HepG2 (cell line): ENCODE measurements around the gene PLEKHA3. TPM values are rescaled to one million over a fixed set of nuclear protein-coding genes. Genes with fewer than 3 reads are reported as not detected.
A peak's percentile ranks its signal among the peaks of the same experiment; 100 is the strongest.

Experiments
- ATAC-seq: fragments of 200-7000 bp; cut with Tn5 transposase; 3 replicates; pipeline ENCODE4 v1.9.1; 2020; ENCODE audit warnings: mild to moderate bottlenecking, moderate library complexity
- BruUV-seq: library from RNA; stranded (reverse); fragments of 400-500 nt; replicated peaks from 2 replicates; lab custom pipeline; 2021; lab: Mats Ljungman, UMichigan
- CTCF ChIA-PET: fragments of 300-600 bp; formaldehyde crosslinking; extraction: SDS; loops from one replicate; lab custom pipeline; 2021; ENCODE audit warnings: low total read pairs, inconsistent platforms, low intra/inter-chr PET ratio; lab: Yijun Ruan, JAX
- POLR2A ChIA-PET: fragments of 350-600 bp; sonication (Branson Sonifier 250); formaldehyde crosslinking; loops from one replicate; lab custom pipeline; 2020; ENCODE audit warnings: antibody characterized with exemption, inconsistent platforms; lab: Yijun Ruan, JAX
- DNase-seq: peaks from one replicate; pipeline ENCODE4 v3.0.0-alpha.2; 2015; ENCODE audit warnings: low spot score
- FAIRE-seq: peaks from 3 replicates; lab custom pipeline; 2011; peaks lifted over from hg19 to GRCh38; lab: Jason Lieb, UNC
- H2AFZ ChIP-seq: one replicate; pipeline ENCODE4 v1.6.1; 2011; ENCODE audit warnings: low read length, inconsistent platforms
- H3K27ac ChIP-seq: fragments of 300-600 bp; 3 replicates; pipeline ENCODE4 v1.8.0; 2011; ENCODE audit warnings: mixed run types, mild to moderate bottlenecking, mixed read lengths, low read length, inconsistent platforms; ENCODE audit not compliant: insufficient read depth; ENCODE audit errors: extremely low read length
- H3K27me3 ChIP-seq, 2 experiments: fragments of 200-600 bp in 1 of 2; 2 replicates in 1 of 2; 3 replicates in 1 of 2; pipeline versions ENCODE4 v1.6.0 to v1.8.0; 2011; ENCODE audit warnings: low read length in 2 of 2, mild to moderate bottlenecking in 2 of 2, moderate library complexity in 2 of 2, inconsistent platforms in 1 of 2; ENCODE audit not compliant: insufficient read depth in 2 of 2, control insufficient read depth in 1 of 2
- H3K36me3 ChIP-seq, 2 experiments: fragments of 200-600 bp in 1 of 2; replicated peaks in 1 of 2; 2 replicates in 1 of 2; 3 replicates in 1 of 2; pipeline versions ENCODE4 v1.5.1 to v1.8.0; 2011; ENCODE audit warnings: low read length in 2 of 2, inconsistent platforms in 1 of 2; ENCODE audit not compliant: insufficient read depth in 2 of 2, control insufficient read depth in 1 of 2
- H3K4me1 ChIP-seq: 2 replicates; pipeline ENCODE4 v1.5.1; 2012; ENCODE audit warnings: low read length, inconsistent platforms; ENCODE audit not compliant: insufficient read depth
- H3K4me2 ChIP-seq: 2 replicates; pipeline ENCODE4 v1.6.0; 2011; ENCODE audit warnings: low read depth, low read length, inconsistent platforms
- H3K4me3 ChIP-seq, 3 experiments: fragments of 200-600 bp in 1 of 3; sonication (generic), shearing (Covaris generic) in 1 of 3; replicated peaks in 1 of 3; 2 replicates each; pipeline ENCODE4 v1.5.1; 2011 to 2016; ENCODE audit warnings: low read length in 3 of 3, inconsistent platforms in 2 of 3, low read depth in 2 of 3, mild to moderate bottlenecking in 2 of 3, control low read depth in 1 of 3, mixed read lengths in 1 of 3; ENCODE audit not compliant: insufficient read depth in 1 of 3
- H3K79me2 ChIP-seq: one replicate; pipeline ENCODE4 v1.6.1; 2011; ENCODE audit warnings: low read length, inconsistent platforms; ENCODE audit not compliant: insufficient read depth
- H3K9ac ChIP-seq: 2 replicates; pipeline ENCODE4 v1.6.0; 2011; ENCODE audit warnings: mild to moderate bottlenecking, low read depth, low read length, inconsistent platforms; ENCODE audit not compliant: insufficient read depth
- H3K9me3 ChIP-seq: 2 replicates; pipeline ENCODE4 v1.5.1; 2012; ENCODE audit warnings: mild to moderate bottlenecking, low read length
- H4K20me1 ChIP-seq: 2 replicates; pipeline ENCODE4 v1.6.0; 2011; ENCODE audit warnings: inconsistent platforms, mild to moderate bottlenecking, low read length, moderate library complexity; ENCODE audit not compliant: insufficient read depth
- CBFB ChIP-seq: sonication (generic); formaldehyde crosslinking; IDR thresholded peaks from 2 replicates; pipeline ENCODE4 v1.4.0; 2020; ENCODE audit warnings: missing genetic modification reagents
- GLI4 ChIP-seq: sonication (generic); formaldehyde crosslinking; IDR thresholded peaks from 2 replicates; pipeline ENCODE4 v1.5.1; 2020; ENCODE audit warnings: missing genetic modification reagents, mild to moderate bottlenecking, moderate library complexity, borderline replicate concordance
- HOXA3 ChIP-seq: sonication (generic); formaldehyde crosslinking; IDR thresholded peaks from 2 replicates; pipeline ENCODE4 v1.5.0; 2020; ENCODE audit warnings: missing genetic modification reagents
- KDM1A ChIP-seq: IDR thresholded peaks from 2 replicates; pipeline ENCODE4 v1.6.1; 2016; ENCODE audit warnings: missing compliant biosample characterization
- MAZ ChIP-seq, 2 experiments: sonication (generic) in 1 of 2; formaldehyde crosslinking in 1 of 2; IDR thresholded peaks; 2 replicates each; pipeline versions ENCODE4 v1.5.0 to v1.6.1; 2012 to 2020; ENCODE audit warnings: low read depth in 2 of 2, mild to moderate bottlenecking in 2 of 2, borderline replicate concordance in 1 of 2, improper control_type of control experiment in 1 of 2, low read length in 1 of 2, missing genetic modification reagents in 1 of 2, moderate library complexity in 1 of 2
- PBX3 ChIP-seq: sonication (generic); formaldehyde crosslinking; IDR thresholded peaks from 2 replicates; pipeline ENCODE4 v1.8.1; 2023; ENCODE audit warnings: missing genetic modification reagents, inconsistent platforms, borderline replicate concordance
- RARA ChIP-seq: IDR thresholded peaks from 2 replicates; pipeline ENCODE4 v1.6.1; 2016; ENCODE audit warnings: missing genetic modification reagents, missing compliant biosample characterization
- ZFP36 ChIP-seq: fragments of 150-350 bp; IDR thresholded peaks from 2 replicates; pipeline ENCODE4 v1.6.1; 2018; ENCODE audit warnings: borderline replicate concordance, low read length, low read depth; ENCODE audit not compliant: partially characterized antibody
- ZMYM2 ChIP-seq: sonication (generic); formaldehyde crosslinking; IDR thresholded peaks from 2 replicates; pipeline ENCODE4 v1.8.0; 2022; ENCODE audit warnings: mild to moderate bottlenecking, missing genetic modification reagents
- ZNF121 ChIP-seq: sonication (generic); formaldehyde crosslinking; IDR thresholded peaks from 2 replicates; pipeline ENCODE4 v1.5.0; 2020; ENCODE audit warnings: mild to moderate bottlenecking, missing genetic modification reagents
- ZNF282 ChIP-seq: fragments of 450-650 bp; IDR thresholded peaks from 2 replicates; pipeline ENCODE4 v1.6.1; 2018; ENCODE audit not compliant: partially characterized antibody
- ZNF432 ChIP-seq: sonication (generic); formaldehyde crosslinking; IDR thresholded peaks from 2 replicates; pipeline ENCODE4 v1.5.0; 2020; ENCODE audit warnings: missing genetic modification reagents, mild to moderate bottlenecking, borderline replicate concordance
- WGBS: methylation state at CpG from one replicate; pipeline ENCODE4 v1.1.6; 2017; ENCODE audit warnings: low lambda C conversion rate; 5-methylcytosine and 5-hydroxymethylcytosine counted together
- in situ Hi-C: cut with HindIII; loops from 2 replicates; pipeline ENCODE4 v1.10.0; 2017; ENCODE audit warnings: low pct_unique_long_range_greater_than_20kb; ENCODE audit not compliant: extremely low pct_ligation_motif_present
- intact Hi-C: fragments of 100-400 bp; cut with micrococcal nuclease; formaldehyde crosslinking; loops from one replicate; pipeline ENCODE4 v1.10.0; 2022; ENCODE audit not compliant: unreplicated experiment
- polyA plus RNA-seq, 8 experiments: library from polyadenylated mRNA; depleted of rRNA in 3 of 8; stranded (reverse) in 7 of 8; unstranded in 1 of 8; fragments of >200 nt; fragmentation: Illumina TruSeq in 4 of 8; extraction: Trizol in 4 of 8; gene quantifications; 2 replicates each; pipeline versions ENCODE4 v1.2.1 to v1.2.3, GENCODE V29; 2011 to 2016; ENCODE audit warnings: low read depth in 4 of 8, missing spikeins in 1 of 8, mixed read lengths in 1 of 8; ENCODE audit not compliant: insufficient read depth in 1 of 8
- total RNA-seq, 5 experiments: library from RNA; depleted of rRNA; stranded (reverse); fragments of >200 nt; fragmentation: Illumina TruSeq; extraction: Trizol; gene quantifications; 2 replicates each; pipeline ENCODE4 v1.2.3, GENCODE V29; 2016; ENCODE audit warnings: low read depth in 1 of 5
- TF ChIP-seq, protein P1 (sequence below): sonication (generic); formaldehyde crosslinking; IDR thresholded peaks from 2 replicates; pipeline ENCODE4 v1.9.0; 2022; ENCODE audit warnings: missing genetic modification reagents, mild to moderate bottlenecking, borderline replicate concordance
- TF ChIP-seq, protein P2 (sequence below): sonication (generic); formaldehyde crosslinking; IDR thresholded peaks from 2 replicates; pipeline ENCODE4 v1.9.0; 2022; ENCODE audit warnings: low read depth, missing genetic modification reagents

Gene PLEKHA3
- total and polyA plus RNA-seq, 2 of the 13 experiments (the other 11 are each of a cell fraction or from before 2014, with no cell fraction given), result 11.7 to 23.1 TPM

DNA sequence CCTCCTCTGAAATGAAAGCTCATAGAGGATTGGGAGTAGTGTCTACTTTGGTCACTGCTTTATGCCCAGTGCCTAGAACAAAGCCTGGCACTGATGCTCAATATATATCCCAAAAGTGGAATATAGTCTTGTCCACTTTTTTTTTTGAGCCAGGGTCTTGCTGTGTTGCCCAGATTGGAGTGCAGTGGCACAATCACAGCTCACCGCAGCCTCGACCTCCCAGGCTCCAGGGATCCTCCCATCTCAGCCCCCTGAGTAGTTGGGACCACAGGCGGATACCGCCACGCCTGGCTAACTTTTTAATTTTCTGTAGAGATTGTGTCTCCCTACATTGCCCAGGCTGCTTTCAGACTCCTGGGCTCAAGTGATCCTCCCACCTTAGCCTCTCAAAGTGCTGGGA lies 5.7 kb upstream of the PLEKHA3 start:
- no peaks in the 10 kb centered on the region for H3K36me3 ChIP-seq
- H3K79me2 ChIP-seq, result peaks cover 21% of the 10 kb centered on the region
- H2AFZ ChIP-seq, result no peak overlapping the region
- ATAC-seq (no peak), FAIRE-seq (no peak), DNase-seq (no peak)
- POLR2A ChIA-PET, result interaction anchor here (4.2 kb wide), 1 partner anchor 24 kb away, joined by 26 read pairs; the partner anchor contains the start of genes PJVK and PRKRA
- BruUV-seq, result no TSS peak
- H3K9me3 ChIP-seq, result no peaks in the 10 kb centered on the region
- no peak overlapping the region for H3K27ac ChIP-seq
- 100% methylated on average over 5 of the region's 5 CpGs for WGBS
- in situ Hi-C loops, result no loop called here
- no peak overlapping the region for H3K4me2 ChIP-seq
- peaks cover 28% of the 10 kb centered on the region for H3K4me1 ChIP-seq
- no peaks in the 10 kb centered on the region for H4K20me1 ChIP-seq
- H3K9ac ChIP-seq, result no peak overlapping the region
- TF ChIP-seq ZNF121 (CRISPR knock-in tag) (peak; percentile 74), RARA (no peak)
- TF ChIP-seq, all 625 proteins: peak for 1
- CTCF ChIA-PET, result no interaction called here
- no peak overlapping the region for H3K4me3 ChIP-seq
- intact Hi-C loops, result no loop called here
- H3K27me3 ChIP-seq, result no peaks in the 10 kb centered on the region; a peak in 1 of 5 replicates

DNA sequence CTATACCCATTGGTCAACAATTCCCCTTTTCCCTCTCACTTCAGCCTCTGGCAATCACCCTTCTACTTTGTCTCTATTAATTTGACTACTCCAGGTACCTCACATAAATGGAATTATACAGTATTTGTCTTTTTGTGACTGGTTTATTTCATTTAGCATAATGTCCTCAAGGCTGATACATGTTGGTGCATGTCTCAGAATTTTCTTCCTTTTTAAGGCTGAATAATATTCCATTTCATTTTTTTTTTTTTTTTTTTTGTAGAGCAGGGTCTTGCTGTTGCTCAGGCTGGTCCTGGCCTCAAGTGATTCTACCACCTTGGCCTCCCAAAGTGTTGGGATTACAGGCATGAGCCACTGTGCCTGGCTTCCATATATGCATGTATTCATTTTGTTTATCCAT lies 3.8 kb upstream of the PLEKHA3 start:
- no peak for DNase-seq
- H4K20me1 ChIP-seq, result peaks cover 4% of the 10 kb centered on the region; the same call in 1 of the 2 replicates
- H2AFZ ChIP-seq, result no peak overlapping the region
- FAIRE-seq, result no peak
- H3K4me1 ChIP-seq, result peaks cover 24% of the 10 kb centered on the region
- no peak overlapping the region for H3K9ac ChIP-seq
- peak overlapping the region; percentile 91 for H3K4me2 ChIP-seq
- no peak for ATAC-seq
- intact Hi-C loops (no loop called here), in situ Hi-C loops (no loop called here)
- H3K27ac ChIP-seq, result no peak overlapping the region
- CTCF ChIA-PET, result no interaction called here
- POLR2A ChIA-PET, result interaction anchor here (1.2 to 1.9 kb wide), 2 partner anchors 26 to 48 kb away, joined by 3 to 7 read pairs; partner anchors contain the start of genes PJVK and PRKRA
- H3K27me3 ChIP-seq, result no peaks in the 10 kb centered on the region; a peak in 1 of 5 replicates
- H3K4me3 ChIP-seq, result no peak overlapping the region; a peak in 2 of 6 replicates
- TF ChIP-seq GLI4 (CRISPR knock-in tag) (no peak), CBFB (CRISPR knock-in tag) (no peak), MAZ (IDR thresholded peaks at IDR 0.05; ENCODE audit: borderline replicate concordance, low read depth, low read length) (no peak), MAZ (CRISPR knock-in tag; IDR thresholded peaks at IDR 0.05; ENCODE audit: low read depth) (no peak), KDM1A (no peak), HOXA3 (no peak), ZNF432 (no peak), ZNF282 (no peak), ZMYM2 (CRISPR knock-in tag) (no peak), ZFP36 (no peak), PBX3 (CRISPR knock-in tag) (no peak)
- TF ChIP-seq, protein P1, sequence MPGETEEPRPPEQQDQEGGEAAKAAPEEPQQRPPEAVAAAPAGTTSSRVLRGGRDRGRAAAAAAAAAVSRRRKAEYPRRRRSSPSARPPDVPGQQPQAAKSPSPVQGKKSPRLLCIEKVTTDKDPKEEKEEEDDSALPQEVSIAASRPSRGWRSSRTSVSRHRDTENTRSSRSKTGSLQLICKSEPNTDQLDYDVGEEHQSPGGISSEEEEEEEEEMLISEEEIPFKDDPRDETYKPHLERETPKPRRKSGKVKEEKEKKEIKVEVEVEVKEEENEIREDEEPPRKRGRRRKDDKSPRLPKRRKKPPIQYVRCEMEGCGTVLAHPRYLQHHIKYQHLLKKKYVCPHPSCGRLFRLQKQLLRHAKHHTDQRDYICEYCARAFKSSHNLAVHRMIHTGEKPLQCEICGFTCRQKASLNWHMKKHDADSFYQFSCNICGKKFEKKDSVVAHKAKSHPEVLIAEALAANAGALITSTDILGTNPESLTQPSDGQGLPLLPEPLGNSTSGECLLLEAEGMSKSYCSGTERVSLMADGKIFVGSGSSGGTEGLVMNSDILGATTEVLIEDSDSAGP (CRISPR knock-in tag), result no peak
- TF ChIP-seq, protein P2, sequence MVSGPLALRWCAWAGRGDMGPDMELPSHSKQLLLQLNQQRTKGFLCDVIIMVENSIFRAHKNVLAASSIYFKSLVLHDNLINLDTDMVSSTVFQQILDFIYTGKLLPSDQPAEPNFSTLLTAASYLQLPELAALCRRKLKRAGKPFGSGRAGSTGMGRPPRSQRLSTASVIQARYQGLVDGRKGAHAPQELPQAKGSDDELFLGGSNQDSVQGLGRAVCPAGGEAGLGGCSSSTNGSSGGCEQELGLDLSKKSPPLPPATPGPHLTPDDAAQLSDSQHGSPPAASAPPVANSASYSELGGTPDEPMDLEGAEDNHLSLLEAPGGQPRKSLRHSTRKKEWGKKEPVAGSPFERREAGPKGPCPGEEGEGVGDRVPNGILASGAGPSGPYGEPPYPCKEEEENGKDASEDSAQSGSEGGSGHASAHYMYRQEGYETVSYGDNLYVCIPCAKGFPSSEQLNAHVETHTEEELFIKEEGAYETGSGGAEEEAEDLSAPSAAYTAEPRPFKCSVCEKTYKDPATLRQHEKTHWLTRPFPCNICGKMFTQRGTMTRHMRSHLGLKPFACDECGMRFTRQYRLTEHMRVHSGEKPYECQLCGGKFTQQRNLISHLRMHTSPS (CRISPR knock-in tag), result no peak
- peaks cover 29% of the 10 kb centered on the region for H3K79me2 ChIP-seq
- no TSS peak for BruUV-seq
- no peaks in the 10 kb centered on the region for H3K9me3 ChIP-seq
- no peaks in the 10 kb centered on the region for H3K36me3 ChIP-seq
